SHP77 treated with DMSO at 0.1 percent for 48 hours (cell line): ENCODE measurements around the gene SOX9.

Experiments used
- DNase-seq: peaks from one replicate; lab custom pipeline; 2025; lab: John Stamatoyannopoulos, UW

The SOX9 gene

DNA sequence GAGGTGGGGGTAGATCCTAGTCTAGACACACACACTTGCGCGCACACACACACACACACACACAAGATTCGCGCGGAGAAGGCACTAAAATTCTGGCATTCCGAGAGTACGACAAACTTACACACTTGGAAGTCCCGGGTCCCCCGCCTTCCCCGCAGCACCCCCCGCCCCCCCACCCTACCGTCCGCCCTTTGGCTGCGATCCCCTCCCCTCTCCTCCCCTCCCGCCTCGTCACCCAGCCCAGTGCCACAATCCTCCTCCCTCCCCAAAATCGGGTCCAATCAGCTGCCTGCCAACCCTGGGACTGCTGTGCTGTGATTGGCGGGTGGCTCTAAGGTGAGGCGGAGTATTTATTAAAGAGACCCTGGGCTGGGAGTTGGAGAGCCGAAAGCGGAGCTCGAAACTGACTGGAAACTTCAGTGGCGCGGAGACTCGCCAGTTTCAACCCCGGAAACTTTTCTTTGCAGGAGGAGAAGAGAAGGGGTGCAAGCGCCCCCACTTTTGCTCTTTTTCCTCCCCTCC lies at the start of gene SOX9:
Gene SOX9 (plus strand): TSS at position 379 of the 522 bp plus-strand sequence. CDS start 372 bp downstream, outside the sequence.
- DNase-seq = no peak

DNA sequence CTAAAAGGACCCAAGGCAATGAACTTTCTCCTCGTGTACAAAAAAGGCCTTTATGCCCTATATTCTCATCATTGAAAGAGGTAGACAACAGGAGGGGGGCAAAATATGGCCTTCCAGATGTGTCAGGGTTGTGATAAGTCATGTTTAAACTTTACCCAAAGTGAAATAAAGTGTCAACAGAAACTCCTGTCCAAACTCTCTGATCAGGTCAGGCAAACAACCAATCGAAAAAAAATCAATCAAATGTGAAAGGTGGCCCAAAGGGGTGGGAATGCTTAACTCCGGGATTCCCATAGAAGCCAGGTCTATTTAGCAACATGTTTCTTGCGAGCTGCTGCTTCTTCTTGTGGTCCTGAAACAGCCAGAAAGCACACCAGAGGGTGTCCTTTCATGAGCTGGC lies 49.5 kb upstream of the SOX9 start:
- no peak for DNase-seq

DNA sequence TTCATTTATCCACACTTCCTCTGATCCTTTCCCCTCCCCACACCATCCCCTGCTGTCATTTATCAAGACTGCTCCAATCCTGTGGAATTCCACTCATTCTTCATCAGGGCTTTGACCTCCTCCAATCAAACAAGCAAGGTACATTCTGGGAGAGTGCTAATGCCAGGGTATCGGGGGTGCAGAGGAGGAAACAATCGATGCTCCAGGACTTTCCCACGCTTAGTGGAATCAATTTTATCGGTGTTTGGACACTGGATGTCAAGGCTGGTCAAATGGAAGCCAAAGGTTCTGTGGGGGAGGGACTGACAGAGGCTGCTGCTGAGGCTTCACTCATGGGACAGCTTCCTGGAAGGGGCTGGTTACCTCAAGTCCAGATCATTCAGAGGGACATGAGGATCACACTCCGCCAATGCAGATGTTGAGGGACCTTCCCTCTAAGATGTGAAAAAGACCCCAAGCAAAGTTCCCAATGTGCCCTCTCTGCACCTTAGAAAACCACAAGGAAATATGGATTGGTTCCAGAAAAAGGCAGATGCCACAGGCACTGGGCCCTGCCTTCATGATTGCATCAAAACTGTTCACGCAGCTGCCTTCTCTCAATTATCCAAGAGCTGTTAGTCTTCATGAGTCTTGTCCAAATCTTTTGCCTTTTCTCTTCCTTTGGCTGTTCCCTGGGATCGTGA lies 44.7 kb upstream of the SOX9 start:
- DNase-seq = no peak

GRCh38 chr17:72076678-72077030 lies 44.2 kb upstream of the SOX9 start:
- DNase-seq = no peak

DNA sequence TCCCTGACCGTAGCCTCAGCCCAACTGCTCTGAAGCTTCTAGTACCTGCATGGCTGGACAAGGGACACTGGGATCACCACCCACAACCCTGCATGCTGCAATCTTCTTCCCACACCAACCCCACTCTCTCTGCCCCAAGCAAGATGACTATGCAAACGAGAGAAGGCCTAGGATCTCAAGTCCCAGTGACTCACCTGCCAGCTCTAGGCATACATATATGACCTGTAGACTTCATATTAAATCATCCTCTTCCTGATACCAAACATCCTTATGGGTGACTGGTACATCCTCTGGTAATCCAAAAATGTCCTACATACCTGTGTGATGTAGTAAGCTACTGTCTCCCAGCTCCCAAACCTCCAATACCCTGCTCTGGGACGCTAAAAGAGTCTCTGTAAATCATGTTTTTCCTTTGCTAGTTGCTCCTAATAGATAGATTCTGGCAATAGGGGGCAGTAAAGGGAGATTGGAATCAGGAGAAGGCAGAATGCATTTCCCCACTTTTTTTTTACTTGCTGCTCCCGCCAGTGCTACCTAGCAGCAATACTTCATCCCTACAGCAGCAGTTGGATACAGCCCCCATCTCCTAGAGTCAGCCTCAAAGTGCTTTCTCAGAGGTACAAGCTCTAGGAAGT lies 43.4 kb upstream of the SOX9 start:
- no peak for DNase-seq

- no peak for DNase-seq
Observed at GRCh38 chr17:72079700-72080099, 41.1 kb upstream of the SOX9 start.

- DNase-seq = no peak
Observed at GRCh38 chr17:72087876-72088275, 32.9 kb upstream of the SOX9 start.

- DNase-seq = no peak
Observed at GRCh38 chr17:72089453-72089987, 31.3 kb upstream of the SOX9 start.

GRCh38 chr17:72090108-72090507 lies 30.7 kb upstream of the SOX9 start:
- DNase-seq = no peak

DNA sequence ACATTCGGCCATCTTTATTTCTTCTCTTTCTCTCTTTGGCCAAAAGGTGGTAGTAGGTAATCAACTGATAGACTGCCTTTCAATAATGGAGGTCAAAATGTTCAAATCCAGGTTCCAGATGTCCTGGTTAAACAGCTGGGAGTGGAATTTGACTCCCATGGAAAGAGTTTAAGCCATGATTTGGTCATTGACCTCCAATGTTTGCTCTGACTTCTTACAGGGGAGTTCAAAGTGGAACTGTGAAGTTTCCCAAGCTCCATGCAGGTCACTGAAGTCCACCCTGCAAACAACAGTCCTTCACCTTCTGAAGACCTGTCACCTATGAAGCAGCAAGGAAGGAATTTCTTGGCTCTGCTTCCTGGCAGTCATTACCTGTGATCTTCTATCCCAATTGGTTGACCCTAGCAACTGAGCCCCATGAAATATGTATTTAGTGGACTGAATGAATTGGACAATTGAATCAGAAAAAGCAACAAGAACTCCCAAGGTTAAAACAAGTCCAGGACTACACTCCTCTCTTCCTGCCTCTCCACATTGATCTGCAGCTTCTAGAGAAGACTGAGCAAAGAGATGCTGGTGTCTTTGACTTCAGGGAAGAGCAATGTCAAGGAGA lies 28.0 kb upstream of the SOX9 start:
- DNase-seq = no peak

DNA sequence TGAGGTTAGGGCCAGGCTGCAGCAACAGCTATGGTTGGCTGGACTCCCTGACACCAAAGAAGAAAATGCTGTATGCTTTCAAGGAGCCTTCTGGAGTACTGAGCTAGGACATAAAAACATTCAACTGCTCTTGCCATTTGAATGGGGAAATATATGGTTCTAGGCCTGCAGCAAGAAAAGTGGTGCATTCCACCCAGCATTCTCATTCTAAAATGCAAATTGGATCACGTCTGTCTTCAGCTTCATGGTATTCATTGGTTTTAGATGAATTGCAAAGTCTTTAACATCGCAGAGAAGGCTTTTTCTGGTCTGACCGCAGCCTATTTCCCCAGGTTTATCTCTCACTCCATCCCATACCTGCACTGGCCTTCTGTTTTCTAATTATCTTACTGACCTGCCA lies 27.1 kb upstream of the SOX9 start:
- no peak for DNase-seq

DNA sequence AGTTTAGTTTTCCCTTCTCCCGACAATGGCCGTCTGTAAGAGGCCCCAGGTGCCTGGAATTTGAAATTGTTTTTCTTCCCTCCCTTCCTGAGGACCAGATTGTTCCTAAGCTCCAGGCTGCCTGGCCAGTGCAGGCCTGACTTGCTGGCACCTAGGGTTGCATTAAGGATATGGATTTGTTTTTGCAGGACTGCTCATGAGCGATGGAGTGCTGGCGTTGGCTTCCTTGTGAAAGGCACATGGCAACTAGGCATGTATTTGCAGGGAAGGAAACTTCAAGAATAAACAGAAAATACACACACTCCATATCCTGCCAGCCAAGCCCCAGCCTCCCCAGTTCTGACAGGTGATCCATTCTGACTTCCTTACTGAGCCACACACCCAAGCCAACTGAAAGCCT lies 25.5 kb upstream of the SOX9 start:
- DNase-seq = no peak

GRCh38 chr17:72097144-72097543 lies 23.7 kb upstream of the SOX9 start:
- no peak for DNase-seq

GRCh38 chr17:72099919-72100318 lies 20.9 kb upstream of the SOX9 start:
- no peak for DNase-seq

DNA sequence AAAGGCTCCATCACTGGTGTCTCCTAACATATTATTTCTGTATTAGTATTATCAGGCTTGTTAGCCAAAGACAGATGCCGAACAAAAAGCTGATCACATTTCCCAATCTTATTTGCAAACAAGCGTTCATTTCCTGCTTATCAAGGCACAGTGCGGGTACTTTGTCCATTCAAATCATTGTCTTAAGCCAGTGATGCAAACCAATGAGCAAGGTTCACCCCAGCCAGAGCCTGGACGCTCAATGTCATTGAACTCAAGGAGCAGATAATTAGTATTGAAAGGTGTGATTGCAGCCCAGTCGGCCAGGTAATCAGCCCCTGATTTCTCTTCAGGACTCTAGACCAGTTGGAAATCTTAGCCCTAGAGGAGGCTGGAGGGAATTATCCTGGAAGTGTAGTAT lies 20.4 kb upstream of the SOX9 start:
- DNase-seq = no peak

GRCh38 chr17:72101526-72101925 lies 19.3 kb upstream of the SOX9 start:
- no peak for DNase-seq

DNA sequence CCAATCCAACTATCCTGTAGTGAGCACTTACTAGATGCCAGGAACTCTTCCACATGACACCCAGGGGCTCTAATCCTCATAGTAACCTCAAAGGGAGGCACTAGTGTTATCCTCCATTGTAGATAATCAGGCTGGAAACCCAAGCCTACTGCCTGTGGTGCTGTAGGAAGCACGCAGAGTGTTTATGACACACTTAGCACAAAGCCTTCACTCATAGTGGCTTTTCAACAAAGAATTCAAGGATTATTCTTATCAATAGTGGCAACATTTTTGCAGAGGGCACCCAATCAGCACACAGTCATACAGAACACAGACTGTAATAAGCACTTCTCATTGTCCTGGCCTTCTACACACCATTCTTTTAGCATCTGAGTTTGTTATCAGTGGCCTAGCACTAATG lies 18.5 kb upstream of the SOX9 start:
- DNase-seq = no peak

DNA sequence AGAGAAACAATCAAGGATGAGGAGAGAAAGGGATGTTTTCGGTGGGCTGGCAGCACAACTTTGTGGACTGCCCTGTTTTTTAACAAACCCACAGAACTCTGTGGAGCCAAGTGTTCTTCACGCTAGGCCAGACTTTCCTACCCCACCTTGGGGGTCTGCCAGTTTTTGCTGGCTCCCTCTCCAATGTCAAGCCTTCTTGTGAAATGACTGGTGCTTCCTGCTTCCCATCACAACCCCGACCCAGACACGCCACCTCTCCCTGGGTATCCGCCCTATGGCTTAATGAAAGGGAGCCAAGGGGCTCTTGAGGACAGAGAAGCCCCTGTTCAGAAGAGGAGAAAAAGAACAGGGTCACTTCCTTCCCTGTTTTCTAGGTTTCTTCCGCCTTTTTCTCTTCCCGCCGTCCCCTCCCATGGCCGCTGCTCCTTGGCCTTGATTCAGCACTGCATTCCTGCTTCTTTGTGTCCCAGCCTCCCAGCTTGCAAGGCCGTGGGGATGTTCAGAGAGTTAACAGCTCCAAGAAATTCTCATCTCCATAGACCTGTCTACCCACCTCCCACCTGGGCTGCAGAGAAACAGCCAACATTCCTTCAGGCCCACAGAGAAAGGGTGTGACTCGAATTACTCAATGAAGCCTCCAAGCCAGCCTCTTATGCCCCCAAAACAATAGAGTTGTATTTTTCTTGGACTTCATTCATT lies 16.5 kb upstream of the SOX9 start:
- no peak for DNase-seq

- DNase-seq = no peak
Observed at GRCh38 chr17:72104863-72105234, 16.0 kb upstream of the SOX9 start.

DNA sequence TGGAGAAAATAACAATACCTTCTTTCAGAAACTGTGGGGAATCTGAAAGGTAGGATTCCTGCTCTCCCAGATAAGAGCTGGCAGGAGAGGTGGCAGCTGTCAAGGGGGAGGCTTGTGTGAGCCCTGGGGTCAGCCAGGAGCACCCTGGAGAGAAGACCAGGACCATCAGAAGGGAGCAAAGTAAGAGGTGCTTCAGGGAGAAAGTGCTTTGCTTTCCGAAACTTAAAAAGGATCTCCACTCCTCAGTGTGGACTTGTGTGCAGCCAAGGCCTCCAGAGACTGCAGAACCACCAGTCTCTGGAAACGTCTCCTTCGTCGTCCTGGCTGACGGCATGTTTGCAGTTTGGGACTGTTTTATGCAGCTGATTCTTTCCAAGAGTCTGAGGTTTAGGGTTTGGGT lies 13.7 kb upstream of the SOX9 start:
- no peak for DNase-seq

- no peak for DNase-seq
Observed at GRCh38 chr17:72110231-72110941, 10.4 kb upstream of the SOX9 start.

GRCh38 chr17:72110942-72111318 lies 9.9 kb upstream of the SOX9 start:
- no peak for DNase-seq
